ENCODE data around the gene SLBP.

DNA sequence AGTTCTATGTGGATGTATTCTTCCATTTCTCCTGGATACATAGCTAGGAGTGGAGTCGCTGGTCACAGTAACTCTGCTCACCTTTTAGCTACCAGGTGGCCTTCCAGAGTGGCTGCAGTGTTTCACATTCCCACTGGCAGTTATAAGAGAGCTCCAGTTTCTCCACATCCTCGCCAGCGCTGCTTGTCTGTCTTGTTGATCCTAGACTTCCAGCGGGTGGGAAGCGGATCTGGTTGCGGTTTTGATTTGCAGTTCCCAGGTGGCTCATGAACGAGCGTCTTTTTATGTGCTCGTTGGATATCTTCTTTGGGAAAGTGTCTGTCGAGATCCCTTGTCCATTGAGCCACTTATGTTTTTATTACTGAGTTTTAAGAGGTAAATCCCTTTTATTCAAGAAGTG, 20.8 kb upstream of the SLBP start:
- TF ChIP-seq YY1 (IDR thresholded peaks at IDR 0.05; ENCODE audit: insufficient read depth, insufficient read length) (no peak), ZNF274 (IDR thresholded peaks at IDR 0.05; ENCODE audit: low read depth, low read length) (no peak), SUZ12 (IDR thresholded peaks at IDR 0.05; ENCODE audit: extremely low read depth, insufficient read depth, insufficient read length) (no peak)
